A549 (cell line): Measurements from ENCODE around the gene ELF5.

Experiments
- CHD4 ChIP-seq: fragments of 200-600 bp; sonication (generic); IDR thresholded peaks from 2 replicates; pipeline ENCODE4 v1.6.1; 2016; ENCODE audit warnings: antibody characterized with exemption, mild to moderate bottlenecking, borderline replicate concordance
- EHMT2 ChIP-seq: fragments of 200-600 bp; sonication (generic); IDR thresholded peaks from 2 replicates; pipeline ENCODE4 v1.6.1; 2016; ENCODE audit warnings: antibody characterized with exemption, low read depth, mild to moderate bottlenecking, moderate library complexity
- MYC ChIP-seq: IDR thresholded peaks from 2 replicates; pipeline ENCODE4 v1.6.1; 2012; ENCODE audit warnings: mild to moderate bottlenecking, inconsistent platforms, low read length, improper control_type of control experiment, borderline replicate concordance
- RAD21 ChIP-seq, 2 experiments: fragments of >200 bp in 1 of 2; sonication (Bioruptor Twin) in 1 of 2; formaldehyde crosslinking in 1 of 2; IDR thresholded peaks in 1 of 2; conservative IDR thresholded peaks in 1 of 2; 2 replicates in 1 of 2; 3 replicates in 1 of 2; pipeline ENCODE4 v1.6.1; 2012 to 2018; ENCODE audit warnings: inconsistent platforms in 1 of 2
- SMC3 ChIP-seq: fragments of >200 bp; sonication (Bioruptor Twin); formaldehyde crosslinking; IDR thresholded peaks from 3 replicates; pipeline ENCODE4 v1.6.1; 2018; ENCODE audit warnings: inconsistent platforms
- TP53 ChIP-seq: fragments of 250-450 bp; sonication (Bioruptor Pico); IDR thresholded peaks from 2 replicates; pipeline ENCODE4 v1.5.0; 2021; ENCODE audit warnings: mild to moderate bottlenecking, moderate library complexity
- TF ChIP-seq, protein P1 (sequence below): fragments of >200 bp; sonication (Bioruptor Twin); formaldehyde crosslinking; IDR thresholded peaks from 3 replicates; pipeline ENCODE4 v1.5.1; 2016
- TF ChIP-seq, protein P2 (sequence below): fragments of 200-600 bp; sonication (generic); IDR thresholded peaks from 2 replicates; pipeline ENCODE4 v1.6.1; 2016; ENCODE audit warnings: antibody characterized with exemption, mild to moderate bottlenecking, moderate library complexity
- TF ChIP-seq, protein P3 (sequence below): IDR thresholded peaks from 2 replicates; pipeline ENCODE4 v1.6.1; 2012

DNA sequence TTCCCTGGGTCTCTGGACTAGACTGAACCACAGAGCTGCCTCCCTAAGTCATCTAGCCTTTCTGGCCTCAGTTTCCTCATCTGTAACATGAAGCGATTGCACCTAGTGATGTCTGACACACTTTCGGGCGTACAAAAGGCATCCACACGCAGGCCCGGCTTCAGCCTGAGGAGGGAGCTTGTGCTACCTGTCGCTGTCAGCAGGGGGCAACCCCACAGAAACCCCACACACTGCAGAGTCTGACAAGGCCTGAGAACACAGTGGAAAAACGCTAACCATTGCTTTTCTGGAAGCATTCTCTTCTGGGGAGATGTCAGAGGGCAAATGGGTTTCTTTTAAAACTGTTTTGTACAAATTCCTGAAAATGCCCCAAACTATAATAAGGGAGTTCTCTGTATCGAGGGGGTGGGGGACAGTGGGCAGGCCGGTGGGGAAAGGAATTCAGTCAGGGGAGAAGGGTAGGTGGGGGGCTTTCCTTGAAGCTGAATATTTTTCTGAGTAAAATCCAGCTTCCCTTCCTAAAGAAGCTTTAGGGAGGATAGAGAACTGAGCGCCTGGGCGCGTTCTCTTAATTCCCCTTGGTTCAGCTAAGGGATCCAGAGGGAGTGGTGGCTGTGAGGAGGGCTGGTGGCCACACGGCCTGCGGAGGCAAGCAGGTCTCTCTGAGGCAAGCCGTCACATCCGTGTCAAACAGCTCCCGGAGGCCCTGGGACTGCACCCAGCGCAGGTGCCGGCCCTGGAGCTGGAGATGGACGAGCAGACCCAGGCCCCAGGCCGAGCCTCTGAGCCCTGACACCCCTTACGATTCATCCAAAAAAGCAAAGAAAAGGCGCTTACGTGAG lies 533 bp downstream of the ELF5 start:
- TF ChIP-seq TP53 (CRISPR knock-in tag), result no peak
- TF ChIP-seq, protein P1, sequence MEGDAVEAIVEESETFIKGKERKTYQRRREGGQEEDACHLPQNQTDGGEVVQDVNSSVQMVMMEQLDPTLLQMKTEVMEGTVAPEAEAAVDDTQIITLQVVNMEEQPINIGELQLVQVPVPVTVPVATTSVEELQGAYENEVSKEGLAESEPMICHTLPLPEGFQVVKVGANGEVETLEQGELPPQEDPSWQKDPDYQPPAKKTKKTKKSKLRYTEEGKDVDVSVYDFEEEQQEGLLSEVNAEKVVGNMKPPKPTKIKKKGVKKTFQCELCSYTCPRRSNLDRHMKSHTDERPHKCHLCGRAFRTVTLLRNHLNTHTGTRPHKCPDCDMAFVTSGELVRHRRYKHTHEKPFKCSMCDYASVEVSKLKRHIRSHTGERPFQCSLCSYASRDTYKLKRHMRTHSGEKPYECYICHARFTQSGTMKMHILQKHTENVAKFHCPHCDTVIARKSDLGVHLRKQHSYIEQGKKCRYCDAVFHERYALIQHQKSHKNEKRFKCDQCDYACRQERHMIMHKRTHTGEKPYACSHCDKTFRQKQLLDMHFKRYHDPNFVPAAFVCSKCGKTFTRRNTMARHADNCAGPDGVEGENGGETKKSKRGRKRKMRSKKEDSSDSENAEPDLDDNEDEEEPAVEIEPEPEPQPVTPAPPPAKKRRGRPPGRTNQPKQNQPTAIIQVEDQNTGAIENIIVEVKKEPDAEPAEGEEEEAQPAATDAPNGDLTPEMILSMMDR, result peak; percentile 69
- TF ChIP-seq SMC3, result peak; percentile 88
- no peak for TF ChIP-seq MYC
- no peak for TF ChIP-seq EHMT2
- TF ChIP-seq RAD21 (conservative IDR thresholded peaks at IDR 0.05 in 1 of 2, IDR thresholded peaks at IDR 0.05 in 1 of 2), result peak; percentile 71 to 74
- TF ChIP-seq, protein P2, sequence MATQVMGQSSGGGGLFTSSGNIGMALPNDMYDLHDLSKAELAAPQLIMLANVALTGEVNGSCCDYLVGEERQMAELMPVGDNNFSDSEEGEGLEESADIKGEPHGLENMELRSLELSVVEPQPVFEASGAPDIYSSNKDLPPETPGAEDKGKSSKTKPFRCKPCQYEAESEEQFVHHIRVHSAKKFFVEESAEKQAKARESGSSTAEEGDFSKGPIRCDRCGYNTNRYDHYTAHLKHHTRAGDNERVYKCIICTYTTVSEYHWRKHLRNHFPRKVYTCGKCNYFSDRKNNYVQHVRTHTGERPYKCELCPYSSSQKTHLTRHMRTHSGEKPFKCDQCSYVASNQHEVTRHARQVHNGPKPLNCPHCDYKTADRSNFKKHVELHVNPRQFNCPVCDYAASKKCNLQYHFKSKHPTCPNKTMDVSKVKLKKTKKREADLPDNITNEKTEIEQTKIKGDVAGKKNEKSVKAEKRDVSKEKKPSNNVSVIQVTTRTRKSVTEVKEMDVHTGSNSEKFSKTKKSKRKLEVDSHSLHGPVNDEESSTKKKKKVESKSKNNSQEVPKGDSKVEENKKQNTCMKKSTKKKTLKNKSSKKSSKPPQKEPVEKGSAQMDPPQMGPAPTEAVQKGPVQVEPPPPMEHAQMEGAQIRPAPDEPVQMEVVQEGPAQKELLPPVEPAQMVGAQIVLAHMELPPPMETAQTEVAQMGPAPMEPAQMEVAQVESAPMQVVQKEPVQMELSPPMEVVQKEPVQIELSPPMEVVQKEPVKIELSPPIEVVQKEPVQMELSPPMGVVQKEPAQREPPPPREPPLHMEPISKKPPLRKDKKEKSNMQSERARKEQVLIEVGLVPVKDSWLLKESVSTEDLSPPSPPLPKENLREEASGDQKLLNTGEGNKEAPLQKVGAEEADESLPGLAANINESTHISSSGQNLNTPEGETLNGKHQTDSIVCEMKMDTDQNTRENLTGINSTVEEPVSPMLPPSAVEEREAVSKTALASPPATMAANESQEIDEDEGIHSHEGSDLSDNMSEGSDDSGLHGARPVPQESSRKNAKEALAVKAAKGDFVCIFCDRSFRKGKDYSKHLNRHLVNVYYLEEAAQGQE, result no peak
- no peak for TF ChIP-seq CHD4
- TF ChIP-seq, protein P3, sequence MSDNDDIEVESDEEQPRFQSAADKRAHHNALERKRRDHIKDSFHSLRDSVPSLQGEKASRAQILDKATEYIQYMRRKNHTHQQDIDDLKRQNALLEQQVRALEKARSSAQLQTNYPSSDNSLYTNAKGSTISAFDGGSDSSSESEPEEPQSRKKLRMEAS, result no peak
